LHCN-M2 (cell line): ENCODE data around the gene GGTLC3. TPM values are rescaled to one million over a fixed set of nuclear protein-coding genes. Genes with fewer than 3 reads are reported as not detected.
"Not testable (repeated sequence)": the region's sequence is repeated elsewhere in the genome, so short reads cannot be mapped to it uniquely, and the experiment has no call there.

Experiments used
- DNase-seq: peaks from one replicate; pipeline ENCODE4 v3.0.0-alpha.2; 2012; ENCODE audit warnings: low read depth
- polyA plus RNA-seq: library from polyadenylated mRNA; unstranded; fragments of >200 nt; gene quantifications from one replicate; pipeline ENCODE4 v1.2.1, GENCODE V29; 2012; ENCODE audit warnings: missing spikeins
- total RNA-seq: library from RNA; depleted of rRNA; stranded (reverse); fragments of >200 nt; gene quantifications from 2 replicates; pipeline ENCODE4 v1.2.3, GENCODE V29; 2014; rRNA removed

Gene GGTLC3
- total RNA-seq, result not detected in 2 replicates
- not detected for polyA plus RNA-seq

DNA sequence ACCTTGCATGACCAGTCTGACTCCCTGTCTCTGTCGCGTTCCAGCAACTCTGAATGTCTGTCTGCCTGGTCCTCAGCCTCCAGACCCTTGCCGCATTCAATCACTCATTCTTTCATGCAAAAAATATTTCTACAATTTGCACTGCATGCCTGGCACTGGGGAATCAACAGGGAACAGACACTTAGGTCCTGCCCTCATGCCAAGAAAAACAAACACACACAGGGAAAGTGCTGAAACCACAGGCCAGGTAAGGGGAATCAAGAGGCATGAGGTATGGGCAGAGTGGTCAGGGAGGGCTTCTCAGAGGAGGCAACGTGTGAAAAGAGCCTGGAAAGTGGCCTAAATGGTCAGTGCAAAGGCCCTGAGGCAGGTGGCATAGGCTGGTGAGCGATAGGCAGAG lies at the start of gene GGTLC3:
GGTLC3 (minus strand) TSS at position 101 of the 400 bp plus-strand sequence. CDS start 264 bp downstream, outside the sequence.
- not testable (repeated sequence) for DNase-seq

DNA sequence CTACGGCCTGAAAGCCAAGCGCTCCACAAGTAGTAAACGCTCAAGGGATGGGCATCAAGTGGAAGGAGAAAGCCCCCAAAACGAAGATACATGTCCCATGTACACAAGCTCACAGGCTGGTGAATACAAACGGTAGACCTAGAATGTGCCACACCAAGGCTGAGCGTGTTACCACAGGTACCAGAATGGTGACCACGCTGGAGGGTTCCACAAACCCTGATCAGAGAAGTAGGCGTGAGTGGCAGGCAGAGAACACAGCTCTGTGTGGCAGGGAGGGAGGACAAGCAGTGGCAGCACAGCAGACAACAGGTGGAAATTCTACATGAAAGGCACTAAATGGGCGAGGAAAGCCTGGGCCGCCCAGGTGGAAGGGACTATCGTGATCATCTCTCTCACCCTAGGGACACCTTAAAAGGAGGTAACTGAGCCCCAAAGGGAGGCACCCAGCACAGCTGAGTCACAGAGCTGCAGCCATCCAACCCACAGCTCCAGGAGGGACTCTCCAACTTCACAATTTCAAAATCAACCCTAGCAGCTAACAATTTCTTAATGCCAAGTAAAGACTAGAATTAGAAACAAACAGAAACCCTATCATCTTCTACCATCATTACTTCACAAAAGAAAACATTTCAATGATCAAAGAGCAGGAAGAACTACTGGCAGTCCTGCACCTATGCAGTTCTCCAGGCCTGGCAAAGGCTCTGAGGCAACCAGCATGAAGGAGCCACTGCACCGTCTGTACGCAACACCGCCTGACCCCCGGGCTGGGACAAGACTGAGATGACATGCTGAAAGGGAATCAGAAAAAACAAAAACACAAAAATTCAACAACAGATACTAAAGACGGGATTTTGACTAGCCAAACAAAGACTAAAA lies 42.4 kb upstream of the GGTLC3 start:
- not testable (repeated sequence) for DNase-seq

DNA sequence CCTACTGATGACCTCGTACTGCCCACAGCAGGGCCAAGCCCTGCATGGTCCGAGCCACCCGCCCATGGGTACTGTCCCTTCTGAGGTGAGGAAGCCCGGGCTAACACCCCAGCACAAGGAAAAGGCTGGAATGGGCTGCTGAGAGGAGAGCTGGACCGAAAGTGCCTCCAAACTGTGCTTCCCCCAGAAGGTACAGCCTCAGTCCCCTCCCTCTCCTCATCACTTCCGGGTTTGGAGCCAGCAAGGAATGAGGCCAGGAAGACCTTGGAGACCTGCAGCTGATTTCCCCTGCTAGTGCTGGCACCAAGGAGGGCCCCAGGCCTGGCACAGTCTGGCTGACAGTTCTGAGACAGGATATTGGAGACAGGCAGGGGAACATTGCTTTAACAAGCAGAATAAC lies 41.0 kb upstream of the GGTLC3 start:
- not testable (repeated sequence) for DNase-seq

DNA sequence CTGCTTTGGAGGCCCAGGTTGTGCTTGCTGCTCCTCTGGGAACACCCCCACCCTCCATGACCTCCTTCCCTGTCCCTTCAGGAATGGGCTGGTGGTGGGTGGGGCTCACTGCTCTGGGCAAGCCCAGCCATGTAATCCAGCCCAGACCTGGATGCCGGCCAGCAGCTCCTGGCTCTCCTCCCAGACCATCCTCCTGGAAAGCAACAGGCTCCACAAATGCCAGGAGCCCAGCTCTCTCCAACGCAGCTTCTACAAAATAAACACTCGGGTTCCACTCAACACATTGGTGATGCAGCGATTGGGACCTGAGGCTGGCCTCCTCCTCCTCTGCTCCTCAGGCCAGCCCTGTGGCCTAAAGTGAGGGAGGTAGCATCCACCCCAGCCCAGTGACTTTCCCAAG lies 40.6 kb upstream of the GGTLC3 start:
- DNase-seq, result not testable (repeated sequence)

DNA sequence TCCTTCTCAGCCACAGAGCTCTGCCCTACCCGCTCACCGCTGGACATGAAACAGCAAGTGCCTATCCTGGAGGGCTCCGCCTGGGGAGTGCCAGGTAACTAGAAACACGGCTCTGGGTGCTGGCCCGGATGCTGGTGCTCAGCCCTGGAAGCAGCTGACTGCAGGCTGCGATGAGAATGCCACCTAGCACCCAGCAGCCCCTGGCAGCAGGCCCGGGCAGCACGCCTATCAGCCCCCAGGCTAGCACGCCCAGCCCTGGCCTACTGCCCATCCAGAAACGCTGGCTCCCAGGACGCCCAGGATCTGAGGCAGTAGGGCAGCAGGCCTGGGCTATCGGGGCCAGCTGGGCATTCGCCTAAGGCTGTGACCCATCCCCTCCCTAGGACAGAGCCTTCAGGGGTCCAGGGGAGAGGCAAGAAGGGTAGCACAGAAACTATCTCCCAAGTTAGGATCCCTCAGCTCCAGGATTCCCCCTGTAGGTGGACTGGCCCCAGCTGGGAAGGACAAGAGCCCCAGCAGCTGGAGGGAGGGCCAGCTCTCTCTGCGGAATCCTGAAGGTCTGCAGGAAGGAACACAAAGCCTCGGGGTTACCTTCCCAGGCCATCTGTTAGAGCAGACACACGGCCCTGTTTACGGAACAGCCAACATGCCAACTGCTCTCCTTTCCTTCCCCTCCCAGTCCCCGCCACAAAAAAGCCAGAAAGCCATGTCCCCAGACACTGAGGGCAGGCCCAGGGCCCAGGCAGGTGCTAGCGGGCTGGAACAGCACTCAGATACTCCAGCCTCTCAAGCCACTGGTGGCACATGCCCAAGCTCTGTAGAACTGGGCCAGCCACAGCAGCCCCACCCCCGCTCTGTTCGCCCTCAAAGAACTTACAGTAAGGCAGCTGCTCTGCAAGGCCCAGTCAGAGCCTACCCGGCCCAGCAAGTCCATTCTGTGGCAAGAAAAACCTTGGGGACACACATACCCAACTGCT lies 36.6 kb upstream of the GGTLC3 start:
- not testable (repeated sequence) for DNase-seq

DNA sequence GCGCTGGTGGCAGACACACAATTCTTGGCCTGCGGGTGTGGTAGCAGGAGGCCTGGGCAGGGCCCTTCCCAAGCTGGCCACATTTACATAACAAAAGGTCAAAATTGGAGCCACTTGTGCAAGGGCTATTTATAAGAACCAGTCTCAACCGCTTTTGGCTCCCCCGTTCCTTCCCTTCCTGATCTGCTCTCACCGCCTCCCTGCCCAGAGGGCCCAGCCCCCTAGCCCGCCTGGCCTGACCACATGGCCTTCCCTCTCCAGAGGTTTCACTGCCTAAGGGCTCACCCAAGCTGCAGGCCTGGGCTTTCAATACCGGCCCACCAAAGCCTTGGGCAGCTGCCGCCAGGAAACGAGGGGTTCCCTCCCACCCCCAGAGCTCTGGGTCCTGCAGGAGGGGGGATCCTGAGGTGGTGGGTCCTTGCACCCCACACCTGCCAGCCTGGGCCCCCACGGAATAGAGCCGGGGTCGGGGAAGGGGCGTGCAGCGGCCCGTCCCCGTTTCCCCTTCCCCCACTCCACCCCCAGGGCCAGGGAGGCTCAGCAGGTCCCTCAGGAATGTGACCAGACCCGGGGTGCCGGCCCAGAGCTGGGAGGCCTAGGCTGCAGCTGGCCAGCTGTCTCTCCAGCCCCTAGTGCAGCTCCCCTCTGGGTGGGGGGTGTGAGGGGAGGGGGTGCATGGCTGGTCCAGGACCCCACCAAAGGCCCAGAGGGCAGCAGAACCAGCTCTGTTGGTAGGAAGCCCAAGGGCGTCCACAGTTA lies 35.1 kb upstream of the GGTLC3 start:
- not testable (repeated sequence) for DNase-seq

DNA sequence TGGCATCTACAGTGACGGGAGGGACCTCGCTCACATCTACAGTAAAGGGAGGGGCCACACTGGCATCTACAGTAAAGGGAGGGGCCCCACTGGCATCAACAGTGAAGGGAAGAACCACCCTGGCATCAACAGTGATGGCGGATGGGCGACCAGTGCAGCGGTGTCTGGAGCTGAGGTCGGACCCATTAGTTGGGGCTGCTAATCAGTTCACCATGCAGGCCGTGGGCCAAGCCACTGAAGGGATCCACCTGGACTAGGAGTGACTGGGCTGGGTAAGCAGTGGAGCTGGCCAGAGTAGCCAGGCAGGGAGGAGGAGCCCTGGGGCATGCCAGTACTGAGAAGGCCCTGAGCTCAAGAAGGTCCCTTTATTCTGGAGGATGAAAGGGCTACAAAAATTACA lies 33.1 kb upstream of the GGTLC3 start:
- not testable (repeated sequence) for DNase-seq

DNA sequence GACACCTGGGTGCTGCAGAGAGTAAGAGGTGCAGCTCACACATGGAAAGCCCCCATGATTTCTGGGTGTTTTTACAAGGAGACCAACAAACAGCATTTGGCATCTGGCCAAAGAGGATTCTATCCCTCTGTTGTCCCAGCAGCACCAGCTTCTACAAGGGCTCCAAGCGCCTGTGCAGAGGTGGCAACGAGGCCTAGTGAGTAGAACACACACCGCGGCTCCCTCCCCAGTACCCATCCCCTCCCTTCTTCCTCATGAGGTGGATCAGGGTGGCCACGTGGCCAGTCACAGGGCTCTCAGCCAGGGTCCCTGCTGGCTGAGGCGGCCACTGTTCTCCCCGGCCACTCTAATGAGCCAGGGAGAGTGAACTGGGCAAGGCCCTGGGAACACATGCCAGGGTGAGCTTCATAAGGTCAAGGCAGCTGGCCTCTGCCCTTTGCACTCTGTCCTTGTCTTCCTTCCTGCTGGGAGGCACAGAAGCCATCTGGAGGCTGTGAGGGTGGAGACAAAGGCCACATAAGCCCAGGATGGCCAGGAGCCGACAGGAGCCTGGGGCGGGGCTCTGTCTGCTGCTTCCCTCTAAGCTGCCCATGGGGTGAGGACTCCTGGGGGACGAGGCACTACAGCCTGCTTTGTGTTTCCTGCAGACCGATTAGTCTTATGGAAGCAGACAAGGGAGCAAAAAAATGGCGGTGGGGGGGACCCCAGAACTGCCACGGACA lies 31.7 kb upstream of the GGTLC3 start:
- DNase-seq, result not testable (repeated sequence)

DNA sequence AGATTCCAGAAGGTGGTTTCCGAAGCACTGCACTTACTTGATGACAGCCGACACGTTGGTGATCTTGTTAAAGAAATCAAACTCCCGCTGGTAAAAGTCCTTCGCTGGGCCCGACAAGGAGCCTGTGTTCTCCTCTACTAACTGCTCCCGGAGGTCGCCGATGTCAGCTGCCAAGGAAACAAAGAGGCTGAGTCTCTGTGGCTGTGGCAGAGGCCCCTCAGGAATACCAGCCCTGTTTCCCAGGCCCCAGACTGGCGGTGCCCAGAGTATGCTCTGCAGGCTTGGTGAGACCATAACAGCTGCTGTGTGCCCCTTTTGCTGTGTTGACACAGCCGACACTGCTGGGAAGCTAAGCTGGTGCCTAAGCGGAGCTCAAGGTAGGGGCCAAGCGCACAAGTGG lies 26.7 kb upstream of the GGTLC3 start:
- DNase-seq, result not testable (repeated sequence)

DNA sequence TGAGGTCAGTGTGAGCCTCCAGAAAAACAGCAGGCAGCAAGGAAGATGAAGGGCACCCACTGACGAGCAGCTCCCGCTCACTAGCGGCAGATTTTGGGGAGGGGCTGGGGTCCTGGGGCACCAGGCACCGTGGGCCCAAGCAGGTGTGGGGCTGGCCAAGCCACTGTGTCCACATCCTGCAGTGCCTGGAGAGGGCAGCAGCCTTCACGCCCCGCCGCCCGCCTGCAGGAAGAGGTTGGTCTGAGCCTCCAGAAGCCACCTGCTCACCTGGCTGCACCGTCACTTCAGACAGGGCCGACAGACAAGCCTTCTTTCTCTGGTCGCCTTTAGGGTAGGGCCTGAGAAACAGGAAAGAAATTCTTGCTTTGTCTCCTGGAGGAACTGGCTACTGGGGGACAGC lies 25.4 kb upstream of the GGTLC3 start:
- not testable (repeated sequence) for DNase-seq

DNA sequence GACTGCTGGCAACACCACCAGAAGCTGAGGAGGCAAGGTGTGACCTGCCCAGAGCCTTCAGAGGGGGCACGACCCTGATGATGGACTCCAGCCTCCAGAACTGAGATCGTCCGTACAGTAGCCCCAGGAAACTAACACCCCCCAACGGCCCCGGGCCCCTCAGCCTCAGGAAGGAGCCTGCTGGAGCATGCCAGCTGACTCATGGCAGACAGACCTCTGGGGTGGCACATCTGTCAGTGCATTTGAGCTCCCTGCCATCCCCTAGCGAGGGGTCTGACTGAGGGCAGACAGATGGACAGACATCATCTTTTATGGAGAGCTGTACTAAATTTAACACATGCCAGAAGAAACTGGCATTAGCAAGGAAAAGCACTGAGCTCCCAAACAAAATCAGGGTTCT lies 22.0 kb upstream of the GGTLC3 start:
- DNase-seq, result not testable (repeated sequence)

DNA sequence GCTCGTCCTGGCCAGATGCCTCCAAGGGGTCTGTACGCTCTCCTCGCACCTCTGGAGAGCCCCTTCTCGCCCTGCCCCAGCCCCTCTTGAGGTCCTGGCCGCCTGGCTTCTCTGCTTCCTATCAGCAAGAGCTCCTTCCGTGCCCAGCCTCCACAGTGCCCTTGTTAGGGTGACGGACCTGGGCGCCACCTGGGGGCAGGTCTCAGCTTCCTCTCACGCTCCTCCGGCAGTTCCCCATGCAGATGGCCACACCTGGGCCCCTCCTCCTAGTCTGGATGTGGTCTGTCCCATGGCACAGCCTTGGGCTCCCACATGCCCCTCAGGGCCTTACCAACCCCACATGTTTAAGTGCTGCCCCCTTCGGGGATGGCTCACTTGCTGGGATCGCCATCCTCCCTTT lies 16.4 kb upstream of the GGTLC3 start:
- not testable (repeated sequence) for DNase-seq

DNA sequence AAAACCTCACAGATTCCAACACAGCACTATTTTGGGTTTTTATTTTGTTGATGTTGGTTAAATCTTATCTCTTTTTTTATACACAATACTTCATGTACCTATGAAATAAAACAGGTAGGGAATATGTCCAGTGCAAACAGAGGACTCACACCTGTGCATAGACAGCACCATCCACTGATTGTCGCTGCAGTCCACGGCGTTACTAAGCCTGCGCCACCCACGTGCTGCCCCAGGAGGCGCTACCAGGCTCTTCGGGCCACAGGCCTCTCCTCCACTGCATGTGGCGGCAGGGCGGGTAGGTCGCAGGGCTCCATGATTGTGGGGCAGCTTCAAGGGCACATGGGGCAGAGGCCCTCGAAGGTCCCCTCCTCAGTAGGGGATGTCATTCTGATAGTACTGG lies 15.7 kb upstream of the GGTLC3 start:
- not testable (repeated sequence) for DNase-seq

DNA sequence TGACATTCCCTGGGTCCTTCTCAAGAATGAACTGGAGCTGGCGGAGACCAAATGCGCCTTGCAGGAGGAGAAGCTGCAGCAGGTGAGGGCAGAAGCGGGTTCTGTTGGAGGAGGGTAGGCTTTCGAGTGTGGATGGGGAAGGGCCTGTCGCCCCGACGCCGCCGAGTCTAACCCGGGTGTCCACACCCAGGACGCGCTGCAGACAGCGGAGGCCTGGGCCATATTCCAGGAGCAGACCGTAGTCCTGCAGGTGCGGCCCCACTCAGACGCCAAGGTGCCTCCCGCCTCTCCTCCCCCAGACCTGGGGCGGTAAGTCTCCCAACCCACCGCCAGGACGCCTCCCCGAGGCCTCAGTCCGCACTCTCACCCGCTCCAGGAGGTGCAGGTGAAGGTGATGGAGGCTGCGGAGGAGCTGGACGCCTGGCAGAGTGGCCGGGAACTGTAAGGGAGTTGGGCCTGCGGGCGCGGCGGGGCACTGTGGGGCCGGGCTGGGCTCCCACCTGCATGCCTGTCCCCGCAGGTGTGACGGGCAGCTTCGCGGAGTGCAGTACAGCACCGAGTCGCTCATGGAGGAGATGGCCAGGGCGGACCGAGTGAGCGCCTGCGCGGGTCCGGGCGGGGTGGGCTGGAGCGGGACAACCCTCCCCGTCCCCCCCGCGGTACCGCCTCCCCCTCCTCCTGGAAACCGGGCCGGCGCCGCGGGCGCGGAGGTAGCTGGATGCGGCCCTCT lies 11.6 kb upstream of the GGTLC3 start:
- not testable (repeated sequence) for DNase-seq

DNA sequence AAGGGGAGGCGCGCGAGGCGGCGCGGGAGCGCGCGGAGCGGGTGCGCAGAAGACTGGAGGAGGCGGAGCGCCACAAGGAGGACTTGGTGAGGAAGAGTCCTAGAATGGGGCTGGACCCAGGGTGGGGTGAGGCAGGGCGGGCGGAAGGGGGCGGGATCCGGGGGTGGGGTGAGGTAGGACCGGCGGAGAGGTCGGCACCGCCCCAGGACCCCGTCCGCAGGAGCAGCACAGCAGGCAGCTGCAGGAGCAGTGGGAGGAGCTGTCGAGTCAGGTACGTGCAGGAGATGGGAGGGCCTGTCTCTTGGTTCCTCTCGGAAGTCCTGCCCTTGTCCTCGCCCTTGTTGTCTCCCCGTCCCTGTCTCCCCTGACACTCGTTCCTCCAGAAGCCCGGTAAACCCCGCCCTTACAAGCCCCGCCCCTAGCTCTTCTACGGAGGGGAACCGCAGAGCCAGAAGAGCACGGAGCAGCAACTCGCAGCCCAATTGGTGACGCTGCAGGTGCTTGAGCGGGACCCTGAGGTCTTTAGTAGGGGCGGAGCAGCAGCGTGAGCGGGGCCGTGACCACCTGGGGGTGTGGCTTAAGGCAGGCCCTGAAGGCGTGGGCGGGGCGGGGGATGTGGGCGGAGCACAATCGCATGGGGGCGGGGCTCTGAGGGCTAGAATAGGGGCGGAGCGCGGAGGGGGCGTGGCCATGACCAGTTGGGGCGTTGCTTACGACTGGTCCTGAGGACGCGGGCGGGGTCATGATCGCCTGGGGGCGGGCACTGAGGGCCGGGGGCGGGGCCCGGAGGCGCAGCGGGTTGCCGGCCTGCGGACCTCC lies 10.8 kb upstream of the GGTLC3 start:
- peak; percentile 56 for DNase-seq

DNA sequence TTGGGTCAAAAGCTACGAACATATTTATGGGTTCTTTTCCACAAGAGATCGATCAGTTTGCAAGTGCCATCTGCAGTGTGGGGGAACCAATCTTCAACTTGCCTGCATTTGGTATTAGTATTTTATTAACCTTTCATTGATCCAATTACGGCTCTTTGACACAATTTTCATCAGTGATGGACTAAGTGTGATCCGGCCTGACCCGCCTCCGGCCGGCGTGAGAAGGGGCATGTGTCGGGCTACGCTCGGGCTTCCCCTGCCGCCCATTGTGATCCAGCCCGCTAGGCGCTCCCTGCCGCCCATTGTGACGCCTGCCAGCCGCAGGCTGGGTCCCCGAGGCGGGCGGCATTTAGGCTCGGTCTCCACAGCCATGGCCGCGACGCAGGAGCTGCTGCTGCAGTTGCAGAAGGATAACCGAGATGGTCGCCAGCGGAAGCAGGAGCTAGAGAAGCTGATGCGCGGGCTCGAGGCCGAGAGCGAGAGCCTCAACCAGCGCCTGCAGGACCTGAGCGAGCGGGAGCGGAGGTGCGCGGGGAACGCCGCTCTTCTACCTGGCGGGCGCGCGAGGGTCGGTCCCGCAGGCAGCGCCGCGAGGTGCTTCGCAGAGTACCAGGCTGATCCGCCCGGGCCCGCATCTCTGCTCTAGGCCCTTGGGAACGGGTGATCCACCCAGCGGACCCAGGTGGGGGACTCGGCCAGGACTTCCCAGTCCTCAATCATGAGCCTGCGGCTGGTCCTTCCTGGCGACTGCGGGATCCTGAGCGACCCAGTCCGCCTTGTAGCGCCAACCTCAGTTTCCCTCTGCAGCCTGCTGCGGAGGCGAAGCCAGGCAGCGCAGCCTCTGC lies 10.0 kb upstream of the GGTLC3 start, which contains the start of gene TMEM191B:
TMEM191B (plus strand) TSS at position 51 of the 845 bp plus-strand sequence; CDS start at position 230, 179 bp downstream.
- not testable (repeated sequence) for DNase-seq

DNA sequence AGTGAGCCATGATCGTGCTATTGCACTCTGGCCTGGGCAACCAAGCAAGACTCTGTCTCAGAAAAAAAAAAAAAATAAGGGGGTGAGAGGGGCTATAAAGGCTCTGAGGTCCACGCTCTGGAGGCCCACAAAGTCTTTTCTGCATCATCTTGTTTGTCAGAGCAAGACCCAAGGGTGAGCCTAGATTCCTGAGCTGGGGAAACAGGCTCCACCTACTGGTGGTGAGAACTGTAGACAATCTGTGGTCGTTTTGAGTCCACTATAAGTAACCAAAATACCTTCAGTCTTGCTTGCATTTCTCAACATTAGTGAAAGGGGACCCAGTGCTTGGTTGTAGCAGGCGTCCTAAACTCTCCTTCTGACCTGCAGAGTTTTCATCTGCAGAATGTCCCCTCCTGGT lies 5.4 kb upstream of the GGTLC3 start:
- not testable (repeated sequence) for DNase-seq

DNA sequence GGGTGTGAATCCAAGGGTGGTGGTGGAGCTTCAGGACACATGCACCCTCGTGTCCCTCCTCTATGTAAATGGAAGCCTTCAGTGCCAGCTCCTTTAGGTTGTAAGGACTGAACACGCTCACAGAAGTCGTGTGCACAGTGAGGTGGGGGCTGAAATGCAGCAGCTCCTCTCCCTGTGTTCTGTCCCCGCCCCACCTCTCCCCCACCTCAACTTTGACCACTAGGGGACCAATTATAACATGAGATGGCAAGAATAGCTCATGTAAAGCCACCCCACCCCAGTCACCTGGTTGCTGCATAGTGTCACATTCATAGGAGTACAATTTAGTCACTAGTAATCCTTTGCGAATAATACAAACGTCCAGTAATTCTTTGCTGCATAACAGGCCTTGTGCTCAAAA lies 4.8 kb upstream of the GGTLC3 start:
- DNase-seq, result not testable (repeated sequence)
